H9 (cell line): ENCODE data around the gene RNF13. TPM values are rescaled to one million over a fixed set of nuclear protein-coding genes. Genes with fewer than 3 reads are reported as not detected.

ENCODE experiments used
- DNase-seq: peaks from one replicate; pipeline ENCODE4 v3.0.0-alpha.2; 2017
- H2AFZ ChIP-seq: one replicate; pipeline ENCODE4 v1.6.1; 2013; ENCODE audit warnings: mild to moderate bottlenecking, low read length, control low read depth, moderate library complexity
- H2AK5ac ChIP-seq: 2 replicates; pipeline ENCODE4 v1.6.1; 2013; ENCODE audit warnings: low read length, control low read depth, mixed read lengths; ENCODE audit not compliant: insufficient read length
- H2BK120ac ChIP-seq: one replicate; pipeline ENCODE4 v1.6.1; 2013; ENCODE audit warnings: low read depth, mild to moderate bottlenecking, low read length, control low read depth, inconsistent platforms; ENCODE audit not compliant: poor library complexity, severe bottlenecking
- H2BK12ac ChIP-seq: 2 replicates; pipeline ENCODE4 v1.6.1; 2013; ENCODE audit warnings: low read length, control low read depth, mixed read lengths, low read depth; ENCODE audit not compliant: insufficient read length
- H2BK15ac ChIP-seq: 2 replicates; pipeline ENCODE4 v1.6.1; 2013; ENCODE audit warnings: low read depth, low read length, control low read depth
- H2BK20ac ChIP-seq: one replicate; pipeline ENCODE4 v1.6.1; 2013; ENCODE audit warnings: low read depth, mild to moderate bottlenecking, low read length, control low read depth, inconsistent platforms; ENCODE audit not compliant: poor library complexity, severe bottlenecking
- H2BK5ac ChIP-seq: 2 replicates; pipeline ENCODE4 v1.6.1; 2013; ENCODE audit warnings: low read length, control low read depth, mixed read lengths; ENCODE audit not compliant: insufficient read length
- H3K14ac ChIP-seq: 2 replicates; pipeline ENCODE4 v1.6.1; 2013; ENCODE audit warnings: low read length, control low read depth; ENCODE audit not compliant: insufficient read depth
- H3K18ac ChIP-seq: 2 replicates; pipeline ENCODE4 v1.6.1; 2013; ENCODE audit warnings: low read depth, mild to moderate bottlenecking, mixed read lengths, low read length, control low read depth; ENCODE audit not compliant: insufficient read length
- H3K23ac ChIP-seq: 2 replicates; pipeline ENCODE4 v1.6.1; 2013; ENCODE audit warnings: low read length, control low read depth, mixed read lengths, low read depth; ENCODE audit not compliant: insufficient read length
- H3K23me2 ChIP-seq: 2 replicates; pipeline ENCODE4 v1.6.1; 2013; ENCODE audit warnings: low read depth, mild to moderate bottlenecking, mixed read lengths, low read length, control low read depth; ENCODE audit not compliant: insufficient read length, poor library complexity, severe bottlenecking
- H3K27ac ChIP-seq: 2 replicates; pipeline ENCODE4 v1.5.1; 2013; ENCODE audit warnings: low read length, control low read depth, mixed read lengths, low read depth; ENCODE audit not compliant: insufficient read length
- H3K27me3 ChIP-seq: 2 replicates; pipeline ENCODE4 v1.6.1; 2013; ENCODE audit warnings: low read length, control low read depth, inconsistent platforms; ENCODE audit not compliant: insufficient read depth
- H3K4ac ChIP-seq: 2 replicates; pipeline ENCODE4 v1.6.1; 2013; ENCODE audit warnings: low read depth, mild to moderate bottlenecking, control low read depth, inconsistent platforms, low read length, moderate library complexity
- H3K4me1 ChIP-seq: 2 replicates; pipeline ENCODE4 v1.6.1; 2013; ENCODE audit warnings: low read length, control low read depth, inconsistent platforms; ENCODE audit not compliant: insufficient read depth
- H3K4me2 ChIP-seq: 2 replicates; pipeline ENCODE4 v1.6.1; 2013; ENCODE audit warnings: low read length, control low read depth, mixed read lengths; ENCODE audit not compliant: insufficient read length, insufficient read depth
- H3K56ac ChIP-seq: 2 replicates; pipeline ENCODE4 v1.6.1; 2013; ENCODE audit warnings: low read depth, mild to moderate bottlenecking, mixed read lengths, low read length, control low read depth; ENCODE audit not compliant: insufficient read length
- H3K79me1 ChIP-seq: 2 replicates; pipeline ENCODE4 v1.6.1; 2013; ENCODE audit warnings: low read depth, mild to moderate bottlenecking, moderate library complexity, low read length, control low read depth, inconsistent platforms; ENCODE audit not compliant: insufficient read depth, poor library complexity, severe bottlenecking
- H3K79me2 ChIP-seq: 2 replicates; pipeline ENCODE4 v1.6.1; 2013; ENCODE audit warnings: low read length, control low read depth, inconsistent platforms; ENCODE audit not compliant: insufficient read depth
- H3K9ac ChIP-seq: 2 replicates; pipeline ENCODE4 v1.6.1; 2013; ENCODE audit warnings: low read length, control low read depth, mixed read lengths; ENCODE audit not compliant: insufficient read length; ENCODE audit errors: extremely low read depth
- H3K9me3 ChIP-seq: one replicate; pipeline ENCODE4 v1.6.1; 2013; ENCODE audit warnings: low read depth, low read length, inconsistent platforms; ENCODE audit not compliant: control insufficient read depth
- H3T11ph ChIP-seq: one replicate; pipeline ENCODE4 v1.6.1; 2013; ENCODE audit warnings: mild to moderate bottlenecking, low read length, control low read depth, inconsistent platforms
- H4K20me1 ChIP-seq: one replicate; pipeline ENCODE4 v1.6.1; 2013; ENCODE audit not compliant: control insufficient read depth, insufficient read length, insufficient read depth
- H4K5ac ChIP-seq: 2 replicates; pipeline ENCODE4 v1.6.1; 2013; ENCODE audit warnings: low read depth, mild to moderate bottlenecking, mixed read lengths, low read length, control low read depth; ENCODE audit not compliant: insufficient read length
- H4K8ac ChIP-seq: replicated peaks from 2 replicates; pipeline ENCODE4 v1.6.1; 2013; ENCODE audit warnings: low read length, control low read depth, mixed read lengths, low read depth; ENCODE audit not compliant: insufficient read length
- H4K91ac ChIP-seq: 2 replicates; pipeline ENCODE4 v1.6.1; 2013; ENCODE audit warnings: low read depth, mild to moderate bottlenecking, moderate library complexity, mixed read lengths, low read length, control low read depth; ENCODE audit not compliant: insufficient read length
- H3K27ac Mint-ChIP-seq, 3 experiments: 2 replicates in 2 of 3; 3 replicates in 1 of 3; pipeline ENCODE4 v1.8.0; 2020 to 2021; ENCODE audit warnings: mixed read lengths in 3 of 3, mild to moderate bottlenecking in 1 of 3, moderate library complexity in 1 of 3
- H3K27me3 Mint-ChIP-seq: 2 replicates; pipeline ENCODE4 v1.8.0; 2021; ENCODE audit warnings: low read depth, mild to moderate bottlenecking, moderate library complexity, mixed read lengths
- H3K36me3 Mint-ChIP-seq, 3 experiments: 2 replicates in 2 of 3; 3 replicates in 1 of 3; pipeline ENCODE4 v1.8.0; 2020 to 2021; ENCODE audit warnings: low read depth in 3 of 3, mixed read lengths in 3 of 3; ENCODE audit not compliant: insufficient read depth in 1 of 3
- H3K4me1 Mint-ChIP-seq, 2 experiments: 2 replicates each; pipeline ENCODE4 v1.8.0; 2020; ENCODE audit warnings: mixed read lengths in 2 of 2
- H3K4me3 Mint-ChIP-seq, 2 experiments: 2 replicates in 1 of 2; 3 replicates in 1 of 2; pipeline ENCODE4 v1.8.0; 2020 to 2021; ENCODE audit warnings: mild to moderate bottlenecking in 2 of 2, mixed read lengths in 2 of 2, moderate library complexity in 1 of 2
- H3K9me3 Mint-ChIP-seq, 2 experiments: 2 replicates in 1 of 2; 3 replicates in 1 of 2; pipeline ENCODE4 v1.8.0; 2020; ENCODE audit warnings: mild to moderate bottlenecking in 2 of 2, mixed read lengths in 2 of 2, moderate library complexity in 1 of 2
- WGBS: extraction: QIAGEN DNeasy Blood & Tissue Kit; methylation state at CpG from one replicate; pipeline ENCODE4 v1.1.7; 2013; ENCODE audit warnings: missing lambda C conversion rate, low lambda C conversion rate, mixed read lengths; ENCODE audit not compliant: insufficient read length; ENCODE audit errors: extremely low coverage; 5-methylcytosine and 5-hydroxymethylcytosine counted together
- total RNA-seq: library from RNA; stranded (reverse); gene quantifications from 2 replicates; pipeline ENCODE4 v1.2.1, GENCODE V29; 2021
- TF ChIP-seq, protein P1 (sequence below): fragments of 200-600 bp; sonication (generic); conservative IDR thresholded peaks from 3 replicates; pipeline ENCODE4 v1.8.0; 2021; ENCODE audit warnings: antibody characterized with exemption, mild to moderate bottlenecking

RNF13 gene
- total RNA-seq, 1 experiment from 2014 or later, result 23.4 TPM

DNA sequence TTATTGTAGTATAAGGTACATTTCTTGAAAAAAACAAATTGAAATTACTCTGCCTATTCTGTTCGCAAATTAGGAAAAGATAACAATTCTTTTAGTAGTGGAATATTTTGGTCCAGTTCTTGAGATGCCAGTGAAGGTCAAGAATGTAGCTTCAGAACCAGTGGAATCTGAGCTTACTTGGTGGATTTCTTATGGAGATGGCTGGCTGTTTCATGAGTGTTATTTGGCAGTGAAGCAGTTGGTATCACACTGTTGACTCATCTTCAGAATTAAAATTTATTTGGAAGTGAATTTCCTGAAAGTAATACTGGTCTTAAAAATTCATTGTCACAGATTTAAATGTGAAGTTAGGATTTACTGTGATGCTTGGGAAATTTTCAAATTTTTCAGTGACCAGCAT is 19.1 kb downstream of the RNF13 start:
- Mint-ChIP-seq H3K27me3 (no peaks in the 10 kb centered on the region; the same call in 1 of the 2 replicates), H3K4me3 (no peak overlapping the region), H3K36me3 (peaks cover 61 to 72% (median 61%) of the 10 kb centered on the region in 3 experiments), H3K9me3 (peaks cover 68 to 71% of the 10 kb centered on the region in 2 experiments), H3K27ac (no peak overlapping the region), H3K4me1 (no peaks in the 10 kb centered on the region)
- H3K56ac ChIP-seq, result no peak overlapping the region
- no peak overlapping the region for H4K8ac ChIP-seq
- no peak overlapping the region for H3K4ac ChIP-seq
- H2BK5ac ChIP-seq, result no peak overlapping the region
- peaks cover 4% of the 10 kb centered on the region for H3K79me1 ChIP-seq
- H3K23me2 ChIP-seq, result no peaks in the 10 kb centered on the region
- no peak overlapping the region for H3K9ac ChIP-seq
- H2BK120ac ChIP-seq, result no peak overlapping the region
- no peak overlapping the region for H4K91ac ChIP-seq
- H3K23ac ChIP-seq, result no peak overlapping the region
- H2AFZ ChIP-seq, result no peak overlapping the region
- H3K79me2 ChIP-seq, result peaks cover 4% of the 10 kb centered on the region; the same call in 1 of the 2 replicates
- no peaks in the 10 kb centered on the region for H4K20me1 ChIP-seq
- no peak overlapping the region for H2BK12ac ChIP-seq
- no peak overlapping the region for H3K27ac ChIP-seq
- H2BK20ac ChIP-seq, result no peak overlapping the region
- no CpG with 5 or more reads among the region's 1 CpG for WGBS
- TF ChIP-seq, protein P1, sequence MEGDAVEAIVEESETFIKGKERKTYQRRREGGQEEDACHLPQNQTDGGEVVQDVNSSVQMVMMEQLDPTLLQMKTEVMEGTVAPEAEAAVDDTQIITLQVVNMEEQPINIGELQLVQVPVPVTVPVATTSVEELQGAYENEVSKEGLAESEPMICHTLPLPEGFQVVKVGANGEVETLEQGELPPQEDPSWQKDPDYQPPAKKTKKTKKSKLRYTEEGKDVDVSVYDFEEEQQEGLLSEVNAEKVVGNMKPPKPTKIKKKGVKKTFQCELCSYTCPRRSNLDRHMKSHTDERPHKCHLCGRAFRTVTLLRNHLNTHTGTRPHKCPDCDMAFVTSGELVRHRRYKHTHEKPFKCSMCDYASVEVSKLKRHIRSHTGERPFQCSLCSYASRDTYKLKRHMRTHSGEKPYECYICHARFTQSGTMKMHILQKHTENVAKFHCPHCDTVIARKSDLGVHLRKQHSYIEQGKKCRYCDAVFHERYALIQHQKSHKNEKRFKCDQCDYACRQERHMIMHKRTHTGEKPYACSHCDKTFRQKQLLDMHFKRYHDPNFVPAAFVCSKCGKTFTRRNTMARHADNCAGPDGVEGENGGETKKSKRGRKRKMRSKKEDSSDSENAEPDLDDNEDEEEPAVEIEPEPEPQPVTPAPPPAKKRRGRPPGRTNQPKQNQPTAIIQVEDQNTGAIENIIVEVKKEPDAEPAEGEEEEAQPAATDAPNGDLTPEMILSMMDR, result no peak
- DNase-seq, result no peak
- H2AK5ac ChIP-seq, result no peak overlapping the region
- no peak overlapping the region for H3K4me2 ChIP-seq
- H3K18ac ChIP-seq, result no peak overlapping the region
- H3T11ph ChIP-seq, result no peak overlapping the region
- no peak overlapping the region for H2BK15ac ChIP-seq
- no peaks in the 10 kb centered on the region for H3K4me1 ChIP-seq
- H3K9me3 ChIP-seq, result peaks cover 19% of the 10 kb centered on the region
- H3K14ac ChIP-seq, result no peak overlapping the region
- no peaks in the 10 kb centered on the region for H3K27me3 ChIP-seq
- no peak overlapping the region for H4K5ac ChIP-seq
